ENCODE measurements around the gene KLHL30.

KLHL30 gene

GRCh38 chr2:238187618-238188548, 49.4 kb downstream of the KLHL30 start:
- no peak for DNase-seq

GRCh38 chr2:238190445-238190844, 52.0 kb downstream of the KLHL30 start:
- no peak for DNase-seq

All from activated T-cell treated with anti-CD3 and anti-CD28 coated beads, Interleukin-2, amount 50 U/mL, for 1 hour (primary cell).